Astrocyte (in vitro differentiated cells and primary cell): ENCODE data around the gene ADCY5.

Source experiments
- CTCF ChIP-seq: IDR thresholded peaks from 2 replicates; pipeline ENCODE4 v1.5.1; 2011; ENCODE audit warnings: low read depth, mild to moderate bottlenecking, inconsistent platforms, low read length, moderate library complexity; ENCODE audit not compliant: insufficient read depth
- EZH2 ChIP-seq: IDR thresholded peaks from 2 replicates; pipeline ENCODE4 v1.6.1; 2012; ENCODE audit warnings: mild to moderate bottlenecking, low read length, inconsistent platforms; ENCODE audit not compliant: insufficient read depth

- TF ChIP-seq CTCF (no peak), EZH2 (peak; percentile 37)
These were observed 459 bp upstream of the ADCY5 start for GRCh38 chr3:123449102-123449996.
